GM12892 (cell line): Measurements from ENCODE around the gene MED9.

Source experiments
- POLR2A ChIP-seq: IDR thresholded peaks from 2 replicates; pipeline ENCODE4 v1.6.1; 2011; ENCODE audit warnings: low read depth, low read length, control low read depth
- POLR2AphosphoS5 ChIP-seq: IDR thresholded peaks from 2 replicates; pipeline ENCODE4 v1.6.1; 2011; ENCODE audit warnings: low read depth, low read length, control low read depth
- TAF1 ChIP-seq: IDR thresholded peaks from 2 replicates; pipeline ENCODE4 v1.6.1; 2011; ENCODE audit warnings: low read depth, mild to moderate bottlenecking, control low read depth, low read length, borderline replicate concordance

GRCh38 chr17:17456251-17456650, 20.5 kb upstream of the MED9 start:
- TF ChIP-seq POLR2AphosphoS5 (no peak), POLR2A (no peak), TAF1 (no peak)
